ENCODE results near the gene APCDD1. TPM values are rescaled to one million over a fixed set of nuclear protein-coding genes. Genes with fewer than 3 reads are reported as not detected.

The APCDD1 gene
- total RNA-seq, 2 donors from 2014 or later, result 5.6 to 10.7 TPM

DNA sequence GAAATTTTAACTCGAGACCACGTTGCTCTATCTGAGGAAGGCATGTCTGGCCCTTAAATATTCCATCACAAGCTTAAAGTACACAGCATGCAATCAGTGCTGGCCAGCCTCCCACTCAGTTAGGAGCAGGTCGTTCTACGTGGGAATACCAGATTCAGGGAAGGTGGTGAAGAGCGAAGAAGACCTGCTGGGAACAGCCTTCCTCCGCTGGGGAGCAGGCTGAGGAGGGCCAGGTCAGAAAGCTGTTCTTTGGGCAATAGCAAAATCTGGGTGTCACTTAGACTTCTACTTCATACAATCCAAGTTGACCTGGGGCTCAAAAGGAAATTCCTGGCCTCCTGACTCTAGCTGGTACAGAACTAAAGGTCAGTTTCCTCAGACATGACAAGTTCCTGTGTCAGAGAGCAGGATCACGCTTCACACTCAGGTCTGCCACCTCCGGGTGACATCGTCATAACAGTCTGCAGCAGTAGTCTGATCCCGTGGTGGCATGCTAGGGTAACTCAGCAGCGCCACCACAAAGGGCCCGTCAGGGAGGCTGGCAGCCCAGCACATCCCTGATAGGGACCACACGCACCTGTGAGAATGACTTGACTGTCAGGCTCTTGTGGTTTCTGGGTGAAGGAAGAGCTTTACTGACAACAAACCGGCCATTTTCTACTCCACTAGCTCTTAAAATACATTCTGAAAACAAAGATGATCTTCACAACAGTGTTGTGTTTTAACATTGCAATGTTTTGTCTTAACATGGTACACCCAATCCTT is 36.1 kb downstream of the APCDD1 start:
- no peak overlapping the region for H3K27ac ChIP-seq
- no peaks in the 10 kb centered on the region for H3K27me3 ChIP-seq
- no peak overlapping the region for H3K4me3 ChIP-seq
- H3K9ac ChIP-seq (ENCODE audit: low read depth in 2 of 2, low read length in 2 of 2), result no peak overlapping the region
- no peaks in the 10 kb centered on the region for H3K4me1 ChIP-seq
- intact Hi-C loops (cut with DNase I), result no loop called here
- H3K9me3 ChIP-seq, result no peaks in the 10 kb centered on the region
- TF ChIP-seq, protein P1, sequence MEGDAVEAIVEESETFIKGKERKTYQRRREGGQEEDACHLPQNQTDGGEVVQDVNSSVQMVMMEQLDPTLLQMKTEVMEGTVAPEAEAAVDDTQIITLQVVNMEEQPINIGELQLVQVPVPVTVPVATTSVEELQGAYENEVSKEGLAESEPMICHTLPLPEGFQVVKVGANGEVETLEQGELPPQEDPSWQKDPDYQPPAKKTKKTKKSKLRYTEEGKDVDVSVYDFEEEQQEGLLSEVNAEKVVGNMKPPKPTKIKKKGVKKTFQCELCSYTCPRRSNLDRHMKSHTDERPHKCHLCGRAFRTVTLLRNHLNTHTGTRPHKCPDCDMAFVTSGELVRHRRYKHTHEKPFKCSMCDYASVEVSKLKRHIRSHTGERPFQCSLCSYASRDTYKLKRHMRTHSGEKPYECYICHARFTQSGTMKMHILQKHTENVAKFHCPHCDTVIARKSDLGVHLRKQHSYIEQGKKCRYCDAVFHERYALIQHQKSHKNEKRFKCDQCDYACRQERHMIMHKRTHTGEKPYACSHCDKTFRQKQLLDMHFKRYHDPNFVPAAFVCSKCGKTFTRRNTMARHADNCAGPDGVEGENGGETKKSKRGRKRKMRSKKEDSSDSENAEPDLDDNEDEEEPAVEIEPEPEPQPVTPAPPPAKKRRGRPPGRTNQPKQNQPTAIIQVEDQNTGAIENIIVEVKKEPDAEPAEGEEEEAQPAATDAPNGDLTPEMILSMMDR (IDR thresholded peaks at IDR 0.05), result no peak
- no peaks in the 10 kb centered on the region for H3K36me3 ChIP-seq
- DNase-seq, result no peak

DNA sequence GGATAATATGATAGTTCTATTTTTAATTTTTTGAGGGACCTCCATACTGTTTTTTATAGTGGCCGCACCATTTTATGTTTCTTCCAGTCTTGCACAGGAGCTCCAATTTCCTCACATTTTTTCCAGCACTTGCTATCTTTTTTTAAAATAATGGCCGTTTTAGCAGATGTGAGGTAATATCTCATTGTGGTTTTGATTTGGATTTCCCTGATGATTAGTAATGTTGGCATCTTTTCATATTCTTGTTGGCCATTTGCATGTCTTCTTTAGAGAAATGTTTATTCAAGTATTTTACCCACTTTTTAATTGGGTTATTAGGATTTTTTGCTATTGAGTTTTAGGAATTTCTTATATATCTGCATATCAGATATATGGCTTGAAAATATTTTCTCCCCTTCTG is 41.5 kb downstream of the APCDD1 start:
- DNase-seq, result no peak
- Histone ChIP-seq H3K27me3 (no peaks in the 10 kb centered on the region), H3K9ac (ENCODE audit: low read depth in 2 of 2, low read length in 2 of 2) (no peak overlapping the region), H3K9me3 (no peaks in the 10 kb centered on the region), H3K4me1 (no peaks in the 10 kb centered on the region), H3K27ac (no peak overlapping the region), H3K36me3 (no peaks in the 10 kb centered on the region), H3K4me3 (no peak overlapping the region)
- TF ChIP-seq, protein P1 (IDR thresholded peaks at IDR 0.05), result no peak
- intact Hi-C loops (cut with DNase I), result no loop called here

DNA sequence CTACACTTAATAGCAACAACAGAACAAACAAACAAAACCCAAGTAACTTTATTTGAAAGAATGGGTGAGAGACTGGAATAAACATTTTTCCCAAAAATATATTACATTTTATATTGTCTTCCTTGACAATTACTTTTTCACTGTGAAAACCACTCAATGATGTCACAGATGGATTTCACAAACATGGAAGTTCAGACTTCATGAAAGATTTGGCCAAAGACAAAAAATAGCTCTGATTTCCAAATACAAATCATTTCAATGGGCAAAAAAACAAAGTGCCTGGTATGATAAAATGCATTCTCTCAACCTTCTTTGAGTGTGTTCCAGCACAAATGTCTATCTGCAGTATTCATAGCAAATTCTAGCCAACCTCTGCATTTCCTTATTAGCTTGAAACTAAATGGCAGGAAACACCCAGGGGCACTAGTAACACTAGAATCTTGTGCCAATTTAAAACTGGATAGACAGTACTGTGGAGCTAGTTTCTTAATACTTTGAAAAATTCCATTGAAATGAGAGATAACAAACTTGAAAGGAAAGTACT is 42.8 kb downstream of the APCDD1 start:
- intact Hi-C loops (cut with DNase I), result no loop called here
- H3K4me1 ChIP-seq, result no peaks in the 10 kb centered on the region
- no peak overlapping the region for H3K27ac ChIP-seq
- no peak overlapping the region for H3K9ac ChIP-seq (ENCODE audit: low read depth in 2 of 2, low read length in 2 of 2)
- TF ChIP-seq, protein P1 (IDR thresholded peaks at IDR 0.05), result no peak
- H3K36me3 ChIP-seq, result no peaks in the 10 kb centered on the region
- H3K4me3 ChIP-seq, result no peak overlapping the region
- H3K27me3 ChIP-seq, result no peaks in the 10 kb centered on the region
- no peak for DNase-seq
- no peaks in the 10 kb centered on the region for H3K9me3 ChIP-seq

DNA sequence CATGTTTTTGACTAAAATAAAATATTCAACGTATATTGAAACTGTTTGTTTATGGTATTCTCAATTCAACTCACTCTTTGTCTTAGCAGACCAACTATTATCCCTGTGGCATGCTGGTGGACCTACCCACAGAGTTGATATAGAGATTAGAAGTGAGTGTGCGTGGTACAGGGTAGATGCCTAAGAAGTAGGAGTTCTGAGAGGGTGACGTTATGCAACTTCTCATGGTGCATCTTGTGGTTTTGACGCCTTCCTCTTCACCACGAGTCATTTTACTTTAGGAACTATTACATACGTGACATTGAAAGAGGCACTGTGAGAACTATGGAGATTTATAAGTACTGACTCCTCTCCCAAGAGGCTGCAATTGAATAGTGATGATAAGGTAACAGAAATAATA is 44.8 kb downstream of the APCDD1 start:
- Histone ChIP-seq H3K9ac (ENCODE audit: low read depth in 2 of 2, low read length in 2 of 2) (no peak overlapping the region), H3K36me3 (no peaks in the 10 kb centered on the region), H3K27ac (no peak overlapping the region), H3K4me1 (no peaks in the 10 kb centered on the region), H3K4me3 (no peak overlapping the region), H3K9me3 (no peaks in the 10 kb centered on the region), H3K27me3 (no peaks in the 10 kb centered on the region)
- TF ChIP-seq, protein P1 (IDR thresholded peaks at IDR 0.05), result no peak
- intact Hi-C loops (cut with DNase I), result no loop called here
- no peak for DNase-seq

DNA sequence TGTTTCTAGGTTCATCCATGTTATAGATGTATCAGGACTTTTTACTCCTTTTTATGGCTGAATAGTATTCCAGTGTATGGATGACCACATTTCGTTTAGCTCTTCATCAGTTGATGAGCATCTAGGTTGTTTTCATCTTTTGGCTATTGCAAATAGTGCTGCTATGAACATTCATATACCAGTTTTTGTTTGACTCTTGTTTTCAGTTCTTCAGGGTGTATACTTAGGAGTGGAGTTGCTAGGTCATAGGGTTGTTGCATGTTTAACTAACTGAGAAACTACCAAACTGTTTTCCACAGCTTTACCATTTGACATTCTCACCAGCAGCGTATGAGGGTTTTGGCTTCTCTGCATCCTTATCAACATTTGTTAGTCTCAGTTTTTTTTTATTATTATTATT is 45.6 kb downstream of the APCDD1 start:
- DNase-seq, result no peak
- H3K27me3 ChIP-seq, result no peaks in the 10 kb centered on the region
- no peak overlapping the region for H3K9ac ChIP-seq (ENCODE audit: low read depth in 2 of 2, low read length in 2 of 2)
- no peaks in the 10 kb centered on the region for H3K4me1 ChIP-seq
- no peak overlapping the region for H3K27ac ChIP-seq
- no peaks in the 10 kb centered on the region for H3K9me3 ChIP-seq
- intact Hi-C loops (cut with DNase I), result no loop called here
- TF ChIP-seq, protein P1 (IDR thresholded peaks at IDR 0.05), result no peak
- no peaks in the 10 kb centered on the region for H3K36me3 ChIP-seq
- H3K4me3 ChIP-seq, result no peak overlapping the region

Measured in colonic mucosa (tissue), 4 donors.